Tibial nerve (tissue), 4 donors: Measurements from ENCODE around the gene MCF2L2.

Experiments used
- CTCF ChIP-seq, 5 experiments: fragments of 200-600 bp in 3 of 5; fragments of 450-650 bp in 2 of 5; sonication (generic) in 3 of 5; IDR thresholded peaks; one replicate each; pipeline ENCODE4 v1.5.1; 2016 to 2019; ENCODE audit warnings: antibody characterized with exemption in 5 of 5, mild to moderate bottlenecking in 3 of 5, moderate library complexity in 2 of 5
- EP300 ChIP-seq, 2 donors: sonication (generic); formaldehyde crosslinking; IDR thresholded peaks; one replicate each; pipeline ENCODE4 v1.6.1; 2017; ENCODE audit warnings: antibody characterized with exemption in 2 of 2, mild to moderate bottlenecking in 1 of 2

GRCh38 chr3:183391460-183391859 is 37.0 kb downstream of the MCF2L2 start:
- TF ChIP-seq EP300 (IDR thresholded peaks at IDR 0.05) = no peak
- no peak for TF ChIP-seq CTCF (IDR thresholded peaks at IDR 0.05)
